ENCODE measurements around the gene AK6. TPM values are rescaled to one million over a fixed set of nuclear protein-coding genes. Genes with fewer than 3 reads are reported as not detected.

The AK6 gene
- total and polyA plus RNA-seq, 9 of the 15 experiments (the other 6 are each of a cell fraction or from before 2014, with no cell fraction given) = 84.6 to 669 (median 143) TPM

GRCh38 chr5:69364414-69364813 lies 4.9 kb downstream of the AK6 start (continued):
- no peak for TF ChIP-seq PATZ1 (CRISPR knock-in tag; IDR thresholded peaks at IDR 0.05; ENCODE audit: borderline replicate concordance)
- TF ChIP-seq HINFP (tag; conservative IDR thresholded peaks at IDR 0.05; ENCODE audit: low read depth) = no peak
- TF ChIP-seq CTCF (IDR thresholded peaks at IDR 0.05 in 2 of 3, conservative IDR thresholded peaks at IDR 0.05 in 1 of 3; ENCODE audit: insufficient read depth in 2 of 3, low read depth in 1 of 3, low read length in 3 of 3) = peak; percentile 30 to 48 (median 41); a peak in 4 of 6 replicates
- TF ChIP-seq ZNF518B (CRISPR knock-in tag; IDR thresholded peaks at IDR 0.05) = no peak
- TF ChIP-seq CHAMP1 (IDR thresholded peaks at IDR 0.05) = no peak
- peak in 1 of 2 experiments; percentile 22; a peak in 2 of 4 replicates for TF ChIP-seq RAD21 (CRISPR knock-in tag; conservative IDR thresholded peaks at IDR 0.05 in 1 of 2, IDR thresholded peaks at IDR 0.05 in 1 of 2)
- TF ChIP-seq CBX5 (IDR thresholded peaks at IDR 0.05; ENCODE audit: borderline replicate concordance, low read depth) = no peak
- no peak for TF ChIP-seq CBX8 (IDR thresholded peaks at IDR 0.05; ENCODE audit: borderline replicate concordance, extremely low read depth, low read depth, low read length, poor library complexity, severe bottlenecking)
- peak; percentile 20 for TF ChIP-seq MEIS2 (IDR thresholded peaks at IDR 0.05; ENCODE audit: partially characterized antibody)

Data from K562 (cell line).